ENCODE data around the gene AK1. TPM values are rescaled to one million over a fixed set of nuclear protein-coding genes. Genes with fewer than 3 reads are reported as not detected.
"Not testable (repeated sequence)": the region's sequence is repeated elsewhere in the genome, so short reads cannot be mapped to it uniquely, and the experiment has no call there.

The AK1 gene
- total RNA-seq, 1 donor from 2014 or later, result 25.7 TPM

DNA sequence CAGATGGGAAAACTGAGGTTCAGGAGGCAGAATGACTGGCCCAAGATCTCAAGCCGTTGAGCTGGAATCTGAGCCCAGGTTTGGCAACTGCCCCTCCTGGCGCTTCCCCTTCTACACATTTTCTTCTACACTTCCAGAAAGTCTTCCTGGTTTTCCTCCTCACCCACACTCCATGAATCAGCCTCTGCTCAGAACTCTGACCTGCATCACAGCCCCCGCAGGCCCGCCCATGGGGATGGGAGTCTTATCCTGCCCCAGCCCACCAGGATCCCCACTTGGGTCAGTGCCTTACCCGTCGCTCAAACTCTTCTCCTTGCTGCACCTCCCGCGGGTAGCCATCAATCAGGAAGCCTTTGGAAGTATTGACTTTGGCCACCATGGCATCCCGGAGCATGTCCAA is 5.9 kb downstream of the AK1 start:
- no peak for FAIRE-seq

GRCh38 chr9:127870887-127871286 is 6.6 kb downstream of the AK1 start:
- FAIRE-seq (no peak), DNase-seq (ENCODE audit: low spot score in 2 of 2) (no peak)

More for the DNA sequence above, 5.9 kb downstream of the AK1 start:
- no peak for DNase-seq (ENCODE audit: low spot score in 2 of 2)

DNA sequence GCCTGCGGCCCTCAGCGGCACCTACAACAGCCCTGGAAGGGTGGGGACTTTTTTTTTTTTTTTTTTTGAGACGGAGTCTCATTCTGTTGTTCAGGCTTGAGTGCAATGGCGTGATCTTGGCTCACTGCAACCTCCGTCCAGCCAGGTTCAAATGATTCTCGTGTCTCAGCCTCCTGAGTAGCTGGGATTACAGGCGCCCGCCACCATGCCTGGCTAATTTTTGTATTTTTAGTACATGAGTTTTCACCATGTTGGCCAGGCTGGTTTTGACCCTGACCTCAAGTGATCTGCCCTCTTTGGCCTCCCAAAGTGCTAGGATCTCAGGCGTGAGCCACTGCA is 7.4 kb downstream of the AK1 start:
- not testable (repeated sequence) for FAIRE-seq

GRCh38 chr9:127869310-127870152 is 7.9 kb downstream of the AK1 start:
- DNase-seq (ENCODE audit: low spot score in 2 of 2) (peak; percentile 78 to 93), FAIRE-seq (no peak)

More for the DNA sequence above, 7.4 kb downstream of the AK1 start:
- not testable (repeated sequence) for DNase-seq (ENCODE audit: low spot score in 2 of 2)

- FAIRE-seq (no peak), DNase-seq (ENCODE audit: low spot score in 2 of 2) (no peak)
Measured at GRCh38 chr9:127868278-127868902, 9.1 kb downstream of the AK1 start.

DNA sequence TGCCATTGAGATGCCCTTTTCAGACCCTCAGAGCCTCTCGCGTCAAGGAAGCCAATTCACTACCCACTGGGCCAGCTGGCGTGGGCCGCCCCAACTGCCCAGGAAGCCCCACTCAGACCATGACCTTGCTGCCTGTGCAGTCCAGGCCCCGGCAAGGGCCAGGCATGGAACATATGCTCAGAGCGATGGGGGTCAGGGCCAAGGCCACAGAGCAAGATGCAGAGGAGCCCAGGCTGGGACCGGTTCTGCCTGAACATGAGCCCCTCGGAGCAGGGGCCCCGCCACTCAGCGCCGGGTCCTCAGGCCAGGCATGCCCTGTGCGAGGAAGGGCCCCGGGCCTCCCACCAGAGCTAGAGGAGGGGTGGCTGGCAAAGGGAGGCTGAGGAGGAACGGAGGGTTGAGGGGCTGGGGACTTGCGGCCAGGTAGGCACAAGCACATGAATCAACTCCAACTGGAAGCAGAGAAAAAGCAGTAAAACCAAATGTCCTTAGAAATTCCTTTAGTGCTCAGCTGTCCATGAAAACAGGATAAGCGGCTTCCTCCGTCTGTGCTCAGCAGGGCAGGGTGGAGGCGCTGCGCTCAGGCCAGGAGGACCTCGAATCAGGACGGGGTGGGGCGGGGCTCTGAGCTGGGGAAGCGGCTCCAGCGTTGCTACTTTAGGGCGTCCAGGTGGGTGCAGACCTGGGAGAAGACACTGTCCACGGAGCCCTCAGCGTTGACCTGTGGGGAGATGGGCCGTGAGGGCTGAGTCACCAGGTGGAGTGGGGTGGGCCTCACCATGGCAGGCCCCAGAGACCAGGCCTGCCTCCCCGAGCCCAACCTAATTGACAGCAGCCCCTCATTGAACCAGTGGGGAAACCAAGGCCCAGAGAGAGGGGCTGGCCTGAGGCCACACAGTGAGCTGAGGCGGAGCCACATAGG is 9.9 kb downstream of the AK1 start:
- FAIRE-seq (no peak), DNase-seq (ENCODE audit: low spot score in 2 of 2) (no peak)

DNA sequence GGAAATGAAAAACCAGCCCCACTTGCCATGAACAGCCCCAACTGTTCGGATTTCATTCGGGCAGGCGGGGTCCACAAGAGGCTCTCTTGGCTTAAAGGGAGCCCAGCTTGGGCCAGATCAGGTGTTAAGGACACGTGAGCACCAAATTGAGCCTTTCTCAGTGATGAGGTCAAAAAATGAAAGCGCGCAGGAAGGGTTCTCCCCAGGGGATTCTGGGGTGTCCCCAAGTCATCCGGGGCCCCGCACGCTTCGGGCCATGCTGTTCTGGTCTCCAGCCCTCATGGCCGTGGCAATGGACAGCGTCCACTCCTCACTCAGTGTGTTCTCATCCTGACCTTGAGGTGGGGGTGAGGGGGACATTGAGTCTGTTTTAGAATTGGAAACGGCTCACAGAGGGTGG is 10.9 kb downstream of the AK1 start:
- no peak for DNase-seq (ENCODE audit: low spot score in 2 of 2)
- FAIRE-seq, result no peak

- DNase-seq (ENCODE audit: low spot score in 2 of 2) (no peak), FAIRE-seq (no peak)
Measured at GRCh38 chr9:127865645-127866464, 11.6 kb downstream of the AK1 start.

GRCh38 chr9:127863191-127863621 is 14.3 kb downstream of the AK1 start:
- DNase-seq (ENCODE audit: low spot score in 2 of 2) (no peak), FAIRE-seq (no peak)

DNA sequence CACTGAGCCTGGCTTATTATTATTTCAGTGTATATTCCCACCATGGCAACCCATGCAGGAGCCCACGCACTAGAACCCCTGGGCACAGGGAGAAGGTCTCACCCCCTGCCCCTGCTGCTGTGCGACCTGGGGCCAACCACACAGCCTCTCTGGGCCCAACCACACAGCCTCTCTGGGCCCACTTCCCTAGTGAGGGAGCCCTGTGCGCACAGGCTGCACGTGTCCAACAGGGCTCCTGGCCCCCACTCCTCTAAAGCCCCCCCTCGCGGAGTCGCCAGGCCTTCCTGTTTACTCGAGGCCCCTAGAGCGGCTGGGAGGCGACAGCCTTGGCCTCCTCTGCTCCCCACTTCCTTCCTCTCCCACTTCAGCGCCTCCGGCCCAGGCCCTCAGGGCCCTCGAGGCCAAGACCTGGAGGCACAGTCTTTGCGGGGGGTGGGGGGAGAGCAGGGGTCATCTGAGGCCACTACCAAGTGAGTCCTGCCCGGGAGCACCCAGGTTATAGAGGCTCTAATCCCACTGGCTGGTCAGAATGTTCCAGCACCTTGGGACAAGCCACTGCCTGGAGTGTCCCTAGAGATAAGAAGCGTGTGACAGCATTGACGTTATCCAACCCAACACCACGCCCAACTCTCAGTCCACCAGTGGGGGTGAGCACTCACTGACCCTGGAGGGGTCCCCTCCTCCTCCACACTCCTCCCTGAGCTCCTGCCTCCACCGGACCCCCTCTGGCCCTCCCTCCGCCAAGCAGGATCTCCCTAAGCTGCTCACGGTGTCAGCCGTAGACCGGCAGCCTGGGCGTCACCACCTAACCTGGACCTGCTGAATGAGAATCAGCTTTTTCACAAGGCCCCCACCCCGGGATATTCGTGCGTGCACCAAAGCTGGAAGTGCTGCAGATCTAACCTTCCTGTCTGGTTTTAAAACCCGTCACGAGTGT is 15.1 kb downstream of the AK1 start:
- FAIRE-seq (no peak), DNase-seq (ENCODE audit: low spot score in 2 of 2) (peak in 1 of 2 donors; percentile 57)

DNA sequence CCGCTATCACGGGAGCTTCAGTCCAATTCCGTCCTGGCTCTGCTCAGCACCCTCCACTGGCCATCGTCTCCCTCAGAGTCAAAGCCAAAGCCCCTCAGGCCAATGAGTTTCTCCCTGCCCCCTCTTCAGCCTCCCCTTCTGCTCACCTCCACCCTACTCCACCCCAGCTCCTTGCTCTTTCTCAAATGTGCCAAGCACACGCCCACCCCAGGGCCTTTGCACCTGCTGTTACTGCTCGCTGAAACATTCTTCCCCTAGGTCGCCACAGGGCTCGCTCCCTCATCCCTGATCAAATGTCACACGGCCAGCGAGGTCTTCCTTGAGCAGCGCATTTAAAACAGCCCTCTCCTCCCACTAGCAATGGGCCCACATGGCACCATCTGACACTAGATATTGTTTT is 16.7 kb downstream of the AK1 start:
- FAIRE-seq (no peak), DNase-seq (ENCODE audit: low spot score in 2 of 2) (no peak)

DNA sequence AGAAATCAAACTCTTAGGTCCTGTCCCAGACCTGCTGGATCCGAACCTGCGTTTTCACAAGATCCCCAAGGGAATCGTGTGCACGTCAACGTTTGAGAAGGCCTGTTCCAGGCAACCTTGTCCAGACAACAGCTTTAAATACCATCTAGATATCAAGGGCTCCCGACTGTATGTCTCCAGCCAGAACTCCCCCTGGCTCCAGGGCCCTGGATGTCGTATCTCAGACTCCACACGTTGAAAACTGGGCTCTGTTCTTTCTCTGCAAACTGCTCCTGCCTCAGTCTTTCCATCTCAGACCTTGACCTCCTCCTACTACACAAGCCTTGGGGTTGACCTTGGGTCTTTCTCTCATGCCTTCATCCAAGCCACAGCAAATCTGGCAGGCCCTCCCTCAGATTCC is 17.2 kb downstream of the AK1 start:
- FAIRE-seq, result no peak
- no peak for DNase-seq (ENCODE audit: low spot score in 2 of 2)

- no peak for FAIRE-seq
- DNase-seq (ENCODE audit: low spot score in 2 of 2), result no peak
Measured at GRCh38 chr9:127858041-127858512, 19.4 kb downstream of the AK1 start.

DNA sequence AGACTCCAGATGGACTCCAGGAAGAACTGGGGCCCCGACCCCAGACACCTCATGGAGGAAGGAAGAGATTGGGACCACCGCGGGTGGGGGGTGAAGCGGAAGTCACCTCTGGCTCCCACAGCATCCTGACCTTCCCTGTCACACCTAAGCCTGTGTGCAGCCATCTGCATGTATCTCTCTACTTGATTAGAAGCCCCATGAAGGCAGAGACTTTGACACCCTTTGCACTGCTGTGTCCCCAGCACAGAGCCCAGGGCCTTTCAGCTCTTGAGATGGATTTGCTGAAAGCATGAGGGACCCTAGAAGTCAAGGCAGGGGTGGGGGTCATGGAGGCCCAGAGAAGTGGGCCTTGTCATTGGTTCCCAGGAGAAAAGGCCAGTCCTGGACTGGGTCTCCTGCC is 20.2 kb downstream of the AK1 start:
- DNase-seq (ENCODE audit: low spot score in 2 of 2), result no peak
- no peak for FAIRE-seq

- no peak for FAIRE-seq
Measured at GRCh38 chr9:127856729-127857116, 20.8 kb downstream of the AK1 start.

GRCh38 chr9:127856094-127856728 is 21.3 kb downstream of the AK1 start:
- no peak for DNase-seq (ENCODE audit: low spot score in 2 of 2)
- no peak for FAIRE-seq

More at GRCh38 chr9:127856729-127857116, 20.8 kb downstream of the AK1 start:
- DNase-seq (ENCODE audit: low spot score in 2 of 2), result no peak

DNA sequence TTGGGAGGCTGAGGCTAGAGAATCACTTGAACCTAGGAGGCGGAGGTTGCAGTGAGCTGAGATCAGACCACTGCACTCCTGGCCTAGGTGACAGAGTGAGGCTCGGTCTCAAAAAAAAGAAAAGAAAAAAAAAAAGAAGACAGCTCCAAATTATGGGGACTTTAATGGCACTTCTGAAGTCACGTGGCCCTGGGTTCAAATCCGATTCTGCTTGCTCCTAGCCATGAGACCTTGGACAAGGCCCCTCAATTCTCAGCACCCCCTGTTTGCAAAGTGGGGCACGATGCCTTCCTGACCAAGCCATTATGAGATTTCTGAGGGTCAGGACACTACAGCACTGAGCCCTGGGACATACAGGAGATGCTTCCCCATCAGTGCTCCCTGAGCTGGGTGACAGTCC is 22.0 kb downstream of the AK1 start:
- no peak for FAIRE-seq

DNA sequence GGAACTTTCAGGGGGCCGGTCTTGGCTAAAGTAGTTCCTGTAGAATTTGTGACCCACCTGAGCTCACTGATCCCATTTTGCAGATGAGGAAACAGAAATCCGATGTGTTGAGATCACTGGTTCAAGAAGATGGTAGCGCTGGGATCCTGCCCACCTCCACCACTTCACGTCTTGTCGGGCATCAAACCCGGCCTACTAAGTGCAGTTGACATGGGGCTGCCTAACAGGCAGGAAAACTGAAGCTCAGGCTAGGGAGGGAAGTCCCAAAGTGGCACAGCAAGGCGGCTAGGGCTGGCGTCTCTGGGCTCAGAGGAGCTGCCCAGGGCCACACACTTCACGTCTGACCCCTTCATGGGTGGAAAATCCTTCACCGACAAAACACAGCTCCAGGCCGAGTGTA is 22.5 kb downstream of the AK1 start:
- DNase-seq (ENCODE audit: low spot score in 2 of 2), result no peak
- FAIRE-seq, result no peak

More for the DNA sequence above, 22.0 kb downstream of the AK1 start:
- no peak for DNase-seq (ENCODE audit: low spot score in 2 of 2)
